Skin of body (tissue), 2 donors: ENCODE data around the gene SMG5. TPM values are rescaled to one million over a fixed set of nuclear protein-coding genes. Genes with fewer than 3 reads are reported as not detected.

Source experiments
- DNase-seq: peaks from one replicate; lab custom pipeline; 2025; lab: John Stamatoyannopoulos, UW
- total RNA-seq: library from RNA; depleted of rRNA; stranded (reverse); fragments of >200 nt; gene quantifications from one replicate; pipeline ENCODE4 v1.2.3, GENCODE V29; 2014

The SMG5 gene
- total RNA-seq, 1 donor from 2014 or later = 29.8 TPM

- no peak for DNase-seq
Measured at GRCh38 chr1:156281281-156281680, 1.3 kb downstream of the SMG5 start.

DNA sequence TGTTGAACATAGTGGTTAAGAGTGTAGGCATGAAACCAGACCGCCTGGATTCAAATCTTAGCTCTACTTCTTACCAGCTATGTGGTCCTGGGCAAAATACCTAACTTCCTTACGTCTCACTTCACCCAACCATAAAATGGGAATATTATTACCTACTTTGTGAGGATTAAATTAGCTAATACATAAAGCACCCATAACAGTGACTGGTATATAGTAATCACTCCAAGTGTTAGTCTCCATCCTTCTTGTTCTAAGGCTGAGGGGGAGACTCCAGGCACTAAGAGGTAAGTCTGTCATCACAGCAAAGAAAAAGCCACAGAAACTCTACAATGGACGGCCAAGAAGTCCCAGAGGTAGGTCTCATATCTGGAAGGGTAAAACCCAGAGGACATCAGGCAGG lies 2.8 kb downstream of the SMG5 start:
- no peak for DNase-seq

- DNase-seq = no peak
Measured at GRCh38 chr1:156276966-156277381, 5.7 kb downstream of the SMG5 start.

DNA sequence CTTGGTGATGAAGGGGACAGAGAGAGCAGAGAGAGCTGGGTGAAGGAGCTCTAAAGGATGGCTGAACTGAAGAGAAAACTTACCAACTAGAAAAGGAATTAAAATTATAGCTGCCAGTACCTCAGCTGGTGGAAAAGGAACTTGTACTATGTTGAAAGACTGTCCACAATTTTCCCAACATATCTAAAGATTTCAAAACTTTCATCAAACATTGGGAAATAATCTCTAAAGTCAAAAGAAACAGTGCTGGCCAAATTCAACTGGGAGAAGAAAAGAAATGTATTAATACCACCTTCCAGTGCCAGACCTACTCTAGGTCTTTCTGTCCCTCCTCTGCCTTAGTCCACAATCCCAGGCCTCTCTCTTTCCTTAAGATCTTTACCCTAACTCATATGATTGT lies 6.1 kb downstream of the SMG5 start:
- DNase-seq = no peak

DNA sequence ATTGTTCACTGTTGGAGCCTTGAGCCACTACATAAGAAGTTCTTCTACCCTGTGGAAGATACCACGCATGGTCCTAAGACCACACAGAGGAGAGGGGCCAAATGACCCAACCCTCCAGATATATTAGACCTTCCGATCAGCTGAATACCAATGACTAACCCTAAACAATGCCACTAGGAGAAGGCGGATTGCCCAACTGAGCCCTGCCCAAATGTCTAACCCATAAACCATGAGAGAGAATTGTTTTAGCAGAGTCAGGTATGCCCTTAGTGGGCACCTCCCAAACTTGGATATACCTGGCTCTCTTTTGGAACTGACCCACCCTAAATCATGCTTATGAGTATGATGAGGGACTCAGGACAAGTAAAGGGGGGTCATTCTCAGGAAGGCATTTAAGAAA lies 12.3 kb downstream of the SMG5 start:
- DNase-seq = no peak

DNA sequence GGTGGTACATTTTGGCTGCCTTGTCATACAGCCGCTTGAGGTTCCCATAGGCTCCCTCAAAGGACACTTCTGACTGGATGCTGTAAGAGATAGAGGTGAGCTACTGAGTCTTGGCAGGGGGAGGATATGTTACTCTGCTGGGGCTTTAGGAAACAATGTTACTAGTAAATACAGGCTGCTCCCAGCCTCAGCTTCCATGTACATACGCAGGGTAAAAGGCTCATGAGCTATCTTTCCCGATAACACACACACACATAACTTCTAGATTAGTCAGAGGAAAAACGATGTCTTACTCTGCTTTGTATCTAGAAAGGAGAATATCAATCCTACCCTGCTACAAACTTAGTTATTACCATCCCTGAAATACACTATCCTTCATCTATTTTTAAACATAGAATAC lies 14.3 kb downstream of the SMG5 start:
- no peak for DNase-seq

GRCh38 chr1:156266051-156266450 lies 16.6 kb downstream of the SMG5 start:
- no peak for DNase-seq

DNA sequence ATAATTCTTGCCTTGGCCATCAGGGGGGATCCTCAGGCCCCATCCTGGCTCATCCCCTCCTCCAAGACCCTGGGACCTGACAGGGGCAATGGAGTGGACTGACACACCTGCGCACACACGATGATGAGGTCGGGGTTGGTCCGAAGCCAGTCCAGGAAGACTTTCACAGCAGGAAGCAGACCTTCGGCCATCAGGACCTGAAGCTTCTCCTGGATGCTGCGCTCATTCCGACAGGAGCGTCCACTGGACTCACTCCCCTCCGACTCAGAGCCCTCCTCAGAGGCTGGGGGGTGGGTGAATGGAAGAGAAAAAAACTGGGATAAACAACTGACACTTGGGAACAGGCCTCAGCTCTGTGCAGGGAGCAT lies 19.4 kb downstream of the SMG5 start:
- no peak for DNase-seq

DNA sequence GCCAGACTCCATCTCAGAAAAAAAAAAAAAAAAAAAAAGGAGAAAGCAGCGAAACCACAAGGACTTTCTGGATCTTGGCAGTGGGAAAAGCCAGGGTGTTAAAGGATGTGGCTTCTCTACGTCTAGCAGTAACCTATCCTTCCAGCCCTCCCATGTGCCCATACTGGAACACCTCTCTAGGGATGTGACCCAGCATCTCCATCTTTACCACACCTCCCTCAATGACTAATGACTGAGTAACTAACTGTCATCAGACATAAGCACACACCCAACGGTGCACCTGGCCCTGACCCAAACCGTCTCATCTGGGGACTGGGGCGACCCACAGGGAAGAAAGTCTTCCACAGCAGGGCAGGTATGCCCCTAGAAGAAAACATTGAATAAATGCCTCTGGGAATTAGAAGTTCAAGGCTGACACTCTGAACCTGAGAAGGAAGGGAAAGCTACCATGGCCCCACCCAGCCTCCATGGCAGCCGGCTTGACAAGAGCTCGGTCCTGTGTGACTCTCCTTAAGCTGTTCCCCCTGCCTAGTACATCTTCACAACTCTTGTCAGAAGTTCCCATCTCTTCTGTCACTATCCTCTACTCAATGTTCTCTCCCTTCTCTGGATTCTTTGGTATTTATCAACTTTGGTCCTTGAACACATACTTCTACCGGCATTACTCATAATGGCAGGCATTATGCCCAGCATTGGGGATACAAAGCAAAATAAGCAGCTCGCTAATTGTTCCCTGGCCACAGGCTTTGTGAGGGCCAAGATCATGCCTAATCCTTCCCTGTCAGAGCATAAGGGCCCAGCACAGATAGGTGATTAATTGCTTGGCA lies 20.0 kb downstream of the SMG5 start:
- DNase-seq = no peak

DNA sequence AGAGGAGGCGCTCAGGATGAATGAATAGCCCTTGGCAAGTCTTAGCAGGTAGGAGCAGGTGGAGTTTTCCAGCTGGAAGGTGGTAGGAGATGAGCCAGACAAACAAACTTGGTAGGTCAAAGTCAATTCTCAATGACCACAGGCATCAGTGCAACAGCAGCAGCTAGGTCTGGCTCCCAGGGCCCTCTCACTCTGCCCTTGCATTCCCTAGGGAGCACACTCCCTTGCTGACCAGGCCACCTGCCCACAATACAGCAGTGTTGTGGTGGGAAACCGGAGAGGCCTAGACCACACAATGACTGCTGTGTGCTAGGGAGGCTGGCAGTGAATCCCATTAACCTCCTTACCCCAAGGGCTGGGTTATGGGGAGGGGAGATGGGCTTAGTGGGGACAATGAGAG lies 21.7 kb downstream of the SMG5 start:
- DNase-seq = no peak

DNA sequence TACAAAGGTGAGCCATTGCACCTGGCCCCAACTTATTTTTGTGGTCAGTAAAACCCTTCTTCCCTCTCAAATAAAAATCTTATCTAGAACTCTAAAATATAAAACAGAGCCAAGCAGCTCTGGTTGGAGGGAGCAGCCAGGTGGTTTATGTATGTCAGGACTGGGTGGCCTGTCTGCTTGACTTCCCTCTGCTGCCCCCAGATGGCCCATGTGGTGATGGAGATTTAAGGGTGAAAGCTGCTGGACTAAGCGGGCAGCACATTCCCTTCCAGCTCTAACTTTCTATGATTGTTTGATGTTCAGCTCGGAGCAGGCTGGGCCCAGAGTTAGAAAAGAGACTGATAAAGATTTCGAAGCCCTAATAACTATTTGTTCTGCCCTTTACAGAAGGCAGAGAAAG lies 22.8 kb downstream of the SMG5 start:
- no peak for DNase-seq

DNA sequence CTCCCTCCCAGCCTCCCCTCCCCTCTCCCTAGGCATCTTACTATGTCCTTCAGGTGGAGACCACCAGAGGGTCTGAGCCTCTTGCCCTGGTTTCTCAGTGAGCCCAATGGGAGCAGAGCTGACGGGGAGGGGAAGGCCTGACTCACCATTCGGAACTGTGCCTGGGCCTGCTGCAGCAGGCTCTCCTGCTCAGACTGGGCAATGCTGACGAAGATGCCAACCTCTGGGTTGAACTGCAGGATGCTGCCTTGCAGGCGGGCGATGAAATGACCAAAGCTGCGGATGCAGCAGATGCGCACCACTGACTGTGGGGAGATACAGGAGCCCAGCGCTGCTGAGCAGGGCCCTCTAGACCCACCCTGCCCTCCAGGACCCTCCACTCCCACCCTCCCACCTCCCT lies 23.8 kb downstream of the SMG5 start:
- no peak for DNase-seq

DNA sequence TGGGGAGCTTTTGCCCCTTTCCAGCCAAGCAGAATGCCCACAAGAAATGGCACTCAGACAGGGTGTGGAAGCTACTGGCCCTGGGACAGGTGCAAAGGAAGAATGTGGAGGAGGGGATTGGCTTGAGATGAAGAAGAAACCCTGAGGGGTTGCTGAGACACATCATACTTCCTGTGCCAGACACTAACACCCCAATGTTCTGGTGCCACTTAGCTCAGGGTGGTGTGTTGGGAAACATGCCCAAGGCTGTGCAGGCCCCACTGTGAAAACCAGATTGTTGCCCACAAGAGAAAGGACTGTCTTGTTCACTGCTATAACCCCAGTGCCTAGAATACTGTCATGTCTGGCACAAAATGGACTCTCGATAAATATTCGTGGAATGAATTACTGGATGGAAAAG lies 24.9 kb downstream of the SMG5 start:
- DNase-seq = no peak

- DNase-seq = no peak
Measured at GRCh38 chr1:156253634-156254033, 29.0 kb downstream of the SMG5 start.

GRCh38 chr1:156251527-156251926 lies 31.1 kb downstream of the SMG5 start:
- no peak for DNase-seq

DNA sequence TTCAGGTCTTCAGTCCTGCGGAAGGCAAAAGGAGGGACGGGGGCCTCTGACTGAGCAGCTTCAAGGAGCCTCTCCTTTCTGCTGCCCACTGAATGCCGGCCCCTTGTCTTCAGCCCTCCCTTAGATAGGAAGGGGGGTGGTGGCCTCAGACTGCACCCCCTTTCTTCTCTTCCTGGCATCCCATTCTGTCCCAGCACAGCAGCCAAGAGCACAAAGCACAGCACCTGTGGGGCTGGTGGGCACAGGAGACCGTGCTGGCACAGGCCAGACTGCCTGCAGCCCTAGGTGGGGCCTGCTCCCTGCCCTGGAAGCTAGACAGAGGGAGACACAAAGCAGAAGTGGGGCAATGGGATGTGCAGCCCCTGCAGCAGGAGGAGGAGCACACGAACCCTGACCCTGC lies 33.0 kb downstream of the SMG5 start:
- DNase-seq = no peak

DNA sequence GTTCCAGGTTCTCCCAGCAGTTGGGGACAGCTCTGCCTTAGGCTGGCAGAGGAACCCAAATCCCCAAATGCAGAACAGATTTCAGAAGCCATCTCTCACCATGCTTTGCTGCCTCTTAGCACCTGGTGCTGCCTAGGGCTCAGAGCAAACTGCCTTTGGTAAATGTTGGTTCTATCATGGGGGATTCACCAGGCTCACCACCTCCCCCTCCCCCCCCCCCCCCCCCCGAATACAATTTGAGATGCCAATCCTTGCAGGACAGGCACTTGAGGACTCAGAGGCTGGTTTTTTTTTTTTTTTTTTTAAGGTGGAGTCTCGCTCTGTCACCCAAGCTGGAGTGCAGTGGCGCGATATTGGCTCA lies 34.3 kb downstream of the SMG5 start:
- no peak for DNase-seq

DNA sequence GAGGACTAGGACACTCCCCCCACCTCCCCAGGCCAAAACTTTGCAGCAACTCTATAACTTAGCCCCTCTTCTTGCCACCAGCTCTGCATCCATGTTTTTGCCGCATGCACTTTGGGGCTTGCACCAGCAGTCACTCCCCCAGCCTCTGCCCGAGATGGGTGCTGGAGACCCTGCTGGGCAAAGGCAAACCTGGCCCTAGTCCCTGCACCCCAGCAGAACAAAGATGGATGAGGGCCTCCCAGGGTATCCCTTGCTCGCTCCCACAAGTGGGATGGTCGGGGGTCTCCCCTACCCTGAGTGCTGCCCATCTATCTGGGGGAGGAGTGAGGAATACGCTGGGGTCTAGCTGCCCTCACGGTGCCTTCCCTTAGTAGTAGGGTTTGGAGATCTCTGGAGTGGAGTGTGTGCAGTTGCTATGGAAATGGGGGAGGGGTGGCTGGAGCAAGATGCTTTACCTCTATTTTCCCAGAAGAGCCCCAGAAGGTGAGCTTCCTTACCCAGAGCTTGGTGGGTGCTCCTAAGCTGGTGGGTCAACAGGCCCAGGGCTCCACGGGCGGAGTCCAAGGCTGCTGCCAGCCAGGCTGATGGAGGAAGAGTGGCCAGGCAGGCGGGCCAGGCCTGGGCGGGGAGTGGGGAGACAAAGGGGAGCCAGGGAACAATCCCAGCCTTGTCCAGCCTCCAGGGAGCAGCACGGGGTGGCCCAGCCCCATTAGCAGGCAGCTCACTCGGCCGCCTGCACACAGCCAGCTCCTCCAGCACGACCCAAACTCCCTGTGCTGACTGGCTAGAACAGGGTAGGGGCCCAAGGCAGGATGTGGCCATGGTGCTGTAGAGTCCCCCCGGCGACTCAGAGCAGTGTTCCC lies 34.9 kb downstream of the SMG5 start, which contains the start of gene PAQR6:
Gene PAQR6 (minus strand): TSS at position 597 of the 863 bp plus-strand sequence. CDS start 1,325 bp downstream, outside the sequence.
- DNase-seq = no peak

GRCh38 chr1:156246781-156247459 lies 35.7 kb downstream of the SMG5 start:
- no peak for DNase-seq

- DNase-seq = no peak
Measured at GRCh38 chr1:156246241-156246780, 36.3 kb downstream of the SMG5 start.

DNA sequence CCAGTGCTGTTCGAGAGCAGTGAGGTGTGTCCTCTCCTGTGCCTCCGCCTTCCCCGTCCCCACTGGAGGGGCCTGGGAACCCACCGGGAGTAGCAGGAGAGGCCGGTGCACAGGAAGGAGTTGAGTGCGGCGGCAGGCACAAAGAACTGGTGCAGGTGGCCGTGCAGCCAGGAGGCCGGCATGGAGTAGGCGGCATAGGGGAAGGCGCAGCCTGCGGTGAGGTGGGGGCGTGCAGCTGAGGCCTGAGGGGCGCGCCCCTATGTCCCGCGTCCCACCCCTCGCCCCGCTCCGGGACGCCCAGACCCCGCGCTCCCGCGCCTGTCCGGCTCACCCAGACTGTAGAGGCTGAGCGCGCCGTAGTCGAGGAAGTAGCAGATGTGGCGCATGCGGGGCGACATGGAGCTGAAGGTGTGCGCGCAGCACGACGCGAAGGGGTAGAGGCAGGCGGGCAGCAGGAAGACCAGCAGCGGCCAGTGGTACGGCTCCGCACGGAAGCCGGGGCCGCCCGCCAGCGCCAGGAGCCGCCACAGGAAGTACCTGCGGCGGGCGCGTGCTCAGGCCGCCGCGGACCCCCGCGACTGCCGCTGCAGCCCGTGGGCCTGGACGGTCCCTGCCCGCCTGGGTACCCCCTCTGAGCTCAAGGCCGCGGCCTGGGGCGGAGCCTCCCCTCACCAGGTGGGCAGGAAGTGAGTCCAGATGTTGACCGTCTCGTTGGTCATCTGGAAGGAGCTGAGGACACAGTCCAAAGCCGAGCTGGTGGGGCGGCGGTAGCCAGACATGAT lies 37.0 kb downstream of the SMG5 start:
- DNase-seq = no peak
